HG02840 (cell line): Measurements from ENCODE around the gene ZNF648.
"Not testable (repeated sequence)": the region's sequence is repeated elsewhere in the genome, so short reads cannot be mapped to it uniquely, and the experiment has no call there.

Source experiments
- ATAC-seq: cut with Tn5 transposase; IDR thresholded peaks from one replicate; pipeline ENCODE4 v1.9.1; 2021; ENCODE audit warnings: mild to moderate bottlenecking, moderate library complexity, moderate number of reproducible peaks; ENCODE audit not compliant: unreplicated experiment, low FRiP score

ZNF648 gene

GRCh38 chr1:182080040-182080439, 18.5 kb upstream of the ZNF648 start:
- no peak for ATAC-seq

GRCh38 chr1:182071924-182072323, 10.4 kb upstream of the ZNF648 start:
- ATAC-seq, result no peak

GRCh38 chr1:182069028-182069466, 7.5 kb upstream of the ZNF648 start:
- no peak for ATAC-seq

- no peak for ATAC-seq
Observed at GRCh38 chr1:182066934-182067333, 5.4 kb upstream of the ZNF648 start.

GRCh38 chr1:182065126-182065845, 3.8 kb upstream of the ZNF648 start:
- ATAC-seq, result no peak

- ATAC-seq, result no peak
Observed at GRCh38 chr1:182064611-182065010, 3.1 kb upstream of the ZNF648 start.

- ATAC-seq, result no peak
Observed at GRCh38 chr1:182062223-182062622, 711 bp upstream of the ZNF648 start.

- ATAC-seq, result no peak
Observed at GRCh38 chr1:182060877-182061276, 635 bp downstream of the ZNF648 start.

- ATAC-seq, result no peak
Observed at GRCh38 chr1:182059936-182060335, 1.6 kb downstream of the ZNF648 start.

GRCh38 chr1:182056601-182057366, 4.7 kb downstream of the ZNF648 start:
- no peak for ATAC-seq

- no peak for ATAC-seq
Observed at GRCh38 chr1:182054698-182055326, 6.7 kb downstream of the ZNF648 start.

GRCh38 chr1:182052355-182052754, 9.2 kb downstream of the ZNF648 start:
- ATAC-seq, result no peak

GRCh38 chr1:182051938-182052337, 9.6 kb downstream of the ZNF648 start:
- ATAC-seq, result no peak

GRCh38 chr1:182050481-182051448, 10.7 kb downstream of the ZNF648 start:
- no peak for ATAC-seq

- ATAC-seq, result no peak
Observed at GRCh38 chr1:182048562-182048961, 12.9 kb downstream of the ZNF648 start.

- ATAC-seq, result no peak
Observed at GRCh38 chr1:182046763-182047162, 14.7 kb downstream of the ZNF648 start.

- ATAC-seq, result not testable (repeated sequence)
Observed at GRCh38 chr1:182045481-182045880, 16.0 kb downstream of the ZNF648 start.

GRCh38 chr1:182041615-182042014, 19.9 kb downstream of the ZNF648 start:
- ATAC-seq, result no peak

GRCh38 chr1:182038220-182038619, 23.3 kb downstream of the ZNF648 start:
- ATAC-seq, result no peak

GRCh38 chr1:182035097-182035770, 26.3 kb downstream of the ZNF648 start:
- ATAC-seq, result no peak
